GM12878 (cell line): ENCODE data around the gene CCDC71. TPM values are rescaled to one million over a fixed set of nuclear protein-coding genes. Genes with fewer than 3 reads are reported as not detected.
A peak's percentile ranks its signal among the peaks of the same experiment; 100 is the strongest.

Source experiments
- ATAC-seq: fragments of 200-7000 bp; cut with Tn5 transposase; 3 replicates; pipeline ENCODE4 v1.9.1; 2020; ENCODE audit warnings: mild to moderate bottlenecking, moderate library complexity
- BruUV-seq: library from RNA; stranded (reverse); fragments of 400-500 nt; replicated peaks from 2 replicates; lab custom pipeline; 2021; lab: Mats Ljungman, UMichigan
- CTCF ChIA-PET: fragments of 300-600 bp; sonication (Branson Sonifier 250); formaldehyde crosslinking; extraction: SDS; loops from one replicate; lab custom pipeline; 2021; ENCODE audit warnings: inconsistent platforms; lab: Yijun Ruan, JAX
- POLR2A ChIA-PET: fragments of 350-600 bp; formaldehyde crosslinking; extraction: SDS; loops from one replicate; lab custom pipeline; 2021; ENCODE audit warnings: inconsistent platforms; lab: Charles Lee
- RAD21 ChIA-PET: fragments of 300-600 bp; sonication (Branson Sonifier 250); formaldehyde crosslinking; loops from one replicate; lab custom pipeline; 2023; ENCODE audit warnings: antibody characterized with exemption; ENCODE audit not compliant: unreplicated experiment; lab: Charles Lee
- SMC1A ChIA-PET: fragments of 300-600 bp; sonication (Branson Sonifier 250); formaldehyde crosslinking; loops from one replicate; lab custom pipeline; 2023; ENCODE audit not compliant: unreplicated experiment, uncharacterized antibody; lab: Charles Lee
- DNase-seq: peaks from one replicate; pipeline ENCODE4 v3.0.0-alpha.2; 2011; ENCODE audit warnings: low read depth, low spot score
- FAIRE-seq: peaks from 3 replicates; lab custom pipeline; 2011; peaks lifted over from hg19 to GRCh38; lab: Jason Lieb, UNC
- H2AFZ ChIP-seq: 2 replicates; pipeline ENCODE4 v1.6.0; 2011; ENCODE audit warnings: low read depth, low read length, control low read depth; ENCODE audit not compliant: control insufficient read depth
- H3K27ac ChIP-seq: 2 replicates; pipeline ENCODE4 v1.5.1; 2011; ENCODE audit warnings: control low read depth; ENCODE audit not compliant: control insufficient read depth, insufficient read depth
- H3K27me3 ChIP-seq, 2 experiments: replicated peaks in 1 of 2; 2 replicates each; pipeline versions ENCODE4 v1.6.0 to v1.6.1; 2011; ENCODE audit warnings: low read length in 1 of 2; ENCODE audit not compliant: control insufficient read depth in 2 of 2, insufficient read depth in 2 of 2
- H3K36me3 ChIP-seq, 2 experiments: 2 replicates each; pipeline ENCODE4 v1.5.1; 2011; ENCODE audit warnings: low read length in 1 of 2; ENCODE audit not compliant: control insufficient read depth in 2 of 2, insufficient read depth in 2 of 2
- H3K4me1 ChIP-seq: 2 replicates; pipeline ENCODE4 v1.6.1; 2011; ENCODE audit warnings: mild to moderate bottlenecking, low read length, moderate library complexity, mixed read lengths; ENCODE audit not compliant: control insufficient read depth, insufficient read depth
- H3K4me2 ChIP-seq: 2 replicates; pipeline ENCODE4 v1.6.0; 2011; ENCODE audit warnings: control low read depth; ENCODE audit not compliant: control insufficient read depth, insufficient read depth
- H3K4me3 ChIP-seq: fragments of 200-600 bp; sonication (generic); 2 replicates; pipeline ENCODE4 v1.5.1; 2016
- H3K79me2 ChIP-seq: 2 replicates; pipeline ENCODE4 v1.6.0; 2011; ENCODE audit warnings: low read length; ENCODE audit not compliant: control insufficient read depth, insufficient read depth
- H3K9ac ChIP-seq: 2 replicates; pipeline ENCODE4 v1.8.0; 2011; ENCODE audit warnings: low read length, control low read depth, mixed read lengths; ENCODE audit not compliant: control insufficient read depth, insufficient read depth
- H3K9me3 ChIP-seq: replicated peaks from 3 replicates; pipeline ENCODE4 v1.5.1; 2011; ENCODE audit warnings: mild to moderate bottlenecking, low read length; ENCODE audit not compliant: control insufficient read depth, insufficient read depth
- H4K20me1 ChIP-seq: 2 replicates; pipeline ENCODE4 v1.6.0; 2011; ENCODE audit not compliant: control insufficient read depth, insufficient read depth
- MEF2B ChIP-seq: fragments of 450-650 bp; IDR thresholded peaks from 2 replicates; pipeline ENCODE4 v1.6.1; 2018; ENCODE audit warnings: mild to moderate bottlenecking, moderate library complexity; ENCODE audit not compliant: partially characterized antibody, poor library complexity, severe bottlenecking
- PML ChIP-seq: IDR thresholded peaks from 2 replicates; pipeline ENCODE4 v1.6.1; 2012; ENCODE audit warnings: low read length, inconsistent platforms
- POLR2A ChIP-seq: IDR thresholded peaks from 2 replicates; pipeline ENCODE4 v1.6.1; 2011; ENCODE audit warnings: low read depth, mild to moderate bottlenecking, low read length
- RUNX3 ChIP-seq: IDR thresholded peaks from 2 replicates; pipeline ENCODE4 v1.6.1; 2012; ENCODE audit warnings: low read length, inconsistent platforms
- WGBS: methylation state at CpG from one replicate; pipeline ENCODE4 v1.1.6; 2016; ENCODE audit warnings: low lambda C conversion rate; ENCODE audit not compliant: insufficient replicate concordance, insufficient coverage; ENCODE audit errors: missing lambda C conversion rate; 5-methylcytosine and 5-hydroxymethylcytosine counted together
- in situ Hi-C: fragments of 300-500 bp; cut with MboI; formaldehyde crosslinking; loops from 9 replicates; pipeline ENCODE4 v1.14.3; 2018; ENCODE audit warnings: mixed read lengths
- intact Hi-C: fragments of 100-400 bp; cut with micrococcal nuclease; formaldehyde crosslinking; loops from one replicate; pipeline ENCODE4 v1.14.2; 2022; ENCODE audit not compliant: unreplicated experiment
- polyA plus RNA-seq, 11 experiments: library from polyadenylated mRNA; depleted of rRNA in 4 of 11; unstranded in 6 of 11; stranded (reverse) in 5 of 11; fragments of >200 nt; fragmentation: Nextera tagmentation in 4 of 11; fragmentation: Illumina TruSeq in 1 of 11; extraction: Ambion mirVana in 4 of 11; extraction: Trizol in 1 of 11; gene quantifications; 1 replicate in 1 of 11; 2 replicates in 10 of 11; pipeline versions ENCODE4 v1.2.1 to v1.2.3, GENCODE V29; 2011 to 2016; ENCODE audit warnings: inconsistent platforms in 2 of 11, missing spikeins in 2 of 11, low read depth in 1 of 11
- total RNA-seq, 4 experiments: library from RNA; depleted of rRNA in 3 of 4; stranded (reverse); fragments of >200 nt in 3 of 4; fragmentation: Illumina TruSeq in 1 of 4; extraction: Trizol in 1 of 4; gene quantifications; 2 replicates each; pipeline versions ENCODE4 v1.2.1 to v1.2.3, GENCODE V29; 2013 to 2021

CCDC71 gene
- total and polyA plus RNA-seq, 10 of the 15 experiments (the other 5 are each of a cell fraction or from before 2014, with no cell fraction given) = 0.20 to 38.0 (median 16.1) TPM

- in situ Hi-C loops = no loop called here
- Histone ChIP-seq H3K4me1 (peaks cover 5% of the 10 kb centered on the region), H3K27me3 (no peaks in the 10 kb centered on the region), H2AFZ (no peak overlapping the region), H3K79me2 (peaks cover 20% of the 10 kb centered on the region), H3K27ac (no peak overlapping the region), H3K4me2 (no peak overlapping the region), H3K4me3 (no peak overlapping the region), H4K20me1 (no peaks in the 10 kb centered on the region; the same call in 1 of the 2 replicates), H3K9me3 (no peaks in the 10 kb centered on the region), H3K36me3 (peaks cover 6 to 9% of the 10 kb centered on the region in 2 experiments; a peak in 3 of 4 replicates), H3K9ac (no peak overlapping the region)
- DNase-seq = no peak
- BruUV-seq = no TSS peak
- WGBS = 100% methylated on average over 2 of the region's 2 CpGs
- no peak for FAIRE-seq
- ChIA-PET CTCF (interaction anchor here (1.0 to 1.1 kb wide), 2 partner anchors 10 to 173 kb away, joined by 3 read pairs; partner anchors contain the start of gene KLHDC8B), POLR2A (no interaction called here), SMC1A (no interaction called here), RAD21 (no interaction called here)
- intact Hi-C loops = no loop called here
- ATAC-seq = no peak
- TF ChIP-seq PML (0 out of 2 replicates have a peak, but pooled peaks have one; percentile 15), MEF2B (no peak)
These were observed 4.9 kb downstream of the CCDC71 start for GRCh38 chr3:49161197-49161596.

GRCh38 chr3:49158792-49159191, 7.3 kb downstream of the CCDC71 start:
- no TSS peak for BruUV-seq
- Histone ChIP-seq H3K4me1 (no peaks in the 10 kb centered on the region), H4K20me1 (no peaks in the 10 kb centered on the region), H3K79me2 (no peaks in the 10 kb centered on the region; the same call in 1 of the 2 replicates), H3K36me3 (peaks cover 6 to 7% of the 10 kb centered on the region in 2 experiments; a peak in 3 of 4 replicates), H3K9me3 (no peaks in the 10 kb centered on the region), H3K9ac (no peak overlapping the region), H3K4me3 (no peak overlapping the region), H2AFZ (no peak overlapping the region), H3K4me2 (no peak overlapping the region), H3K27me3 (no peaks in the 10 kb centered on the region), H3K27ac (no peak overlapping the region)
- FAIRE-seq = no peak
- TF ChIP-seq RUNX3 = no peak
- 0 out of 2 replicates have a peak, but pooled peaks have one; percentile 43 for TF ChIP-seq POLR2A
- no peak; the same call in 2 of the 3 replicates for ATAC-seq
- POLR2A ChIA-PET = interaction anchor here (0.9 kb wide), 1 partner anchor 12 kb away, joined by 3 read pairs; no protein-coding TSS in a partner anchor
- WGBS = 83% methylated on average over 2 of the region's 2 CpGs
- RAD21 ChIA-PET = interaction anchor here (1.2 kb wide), 1 partner anchor 129 kb away, joined by 3 read pairs; the partner anchor contains the start of gene IMPDH2
- SMC1A ChIA-PET = interaction anchor here (0.6 to 2.3 kb wide), 2 partner anchors 66 to 170 kb away, joined by 3 to 13 read pairs; no protein-coding TSS in a partner anchor
- in situ Hi-C loops = no loop called here
- intact Hi-C loops = loop anchor here (2.0 kb wide), 1 partner anchor 172 kb away; no protein-coding TSS in a partner anchor
- CTCF ChIA-PET = interaction anchor here (0.6 to 3.8 kb wide), 3 partner anchors 147 to 171 kb away, joined by 3 to 34 read pairs (median 3); no protein-coding TSS in a partner anchor
- DNase-seq = no peak
